ENCODE measurements around the gene ZBTB42.

GRCh38 chr14:104781271-104782077, 19.4 kb upstream of the ZBTB42 start:
- TF ChIP-seq CTCF (conservative IDR thresholded peaks at IDR 0.05) (no peak), ZFX (IDR thresholded peaks at IDR 0.05) (no peak)
